Trophoblast cell (in vitro differentiated cells and primary cell): Measurements from ENCODE around the gene ASIC5.

Experiments used
- DNase-seq, 2 donors: peaks; one replicate each; pipeline ENCODE4 v3.0.0-alpha.2; 2016
- H2AFZ ChIP-seq: 2 replicates; pipeline ENCODE4 v1.6.1; 2013; ENCODE audit warnings: low read length, moderate library complexity, mild to moderate bottlenecking; ENCODE audit not compliant: insufficient read depth, poor library complexity
- H2AK5ac ChIP-seq: 2 replicates; pipeline ENCODE4 v1.6.1; 2013; ENCODE audit warnings: mild to moderate bottlenecking, low read length
- H2BK120ac ChIP-seq: 2 replicates; pipeline ENCODE4 v1.6.1; 2013; ENCODE audit warnings: low read length, mild to moderate bottlenecking, moderate library complexity; ENCODE audit not compliant: insufficient read depth, poor library complexity
- H2BK12ac ChIP-seq: 2 replicates; pipeline ENCODE4 v1.6.1; 2013; ENCODE audit warnings: mild to moderate bottlenecking, low read length, moderate library complexity
- H2BK5ac ChIP-seq: 2 replicates; pipeline ENCODE4 v1.6.1; 2013; ENCODE audit warnings: low read length, low read depth, moderate library complexity, mild to moderate bottlenecking; ENCODE audit not compliant: poor library complexity
- H3K14ac ChIP-seq: 2 replicates; pipeline ENCODE4 v1.6.1; 2013; ENCODE audit warnings: mild to moderate bottlenecking, low read length
- H3K18ac ChIP-seq: 2 replicates; pipeline ENCODE4 v1.6.1; 2013; ENCODE audit warnings: mild to moderate bottlenecking, low read length
- H3K23ac ChIP-seq: 2 replicates; pipeline ENCODE4 v1.6.1; 2013; ENCODE audit warnings: low read length
- H3K27ac ChIP-seq: 2 replicates; pipeline ENCODE4 v1.5.1; 2013; ENCODE audit warnings: low read depth, mild to moderate bottlenecking, inconsistent platforms, low read length, moderate library complexity
- H3K27me3 ChIP-seq: 2 replicates; pipeline ENCODE4 v1.6.1; 2013; ENCODE audit warnings: inconsistent platforms, mild to moderate bottlenecking, low read length, moderate library complexity; ENCODE audit not compliant: insufficient read depth
- H3K36me3 ChIP-seq, 2 experiments: 1 replicate in 1 of 2; 2 replicates in 1 of 2; pipeline ENCODE4 v1.6.1; 2013; ENCODE audit warnings: low read length in 2 of 2, mild to moderate bottlenecking in 2 of 2, moderate library complexity in 1 of 2; ENCODE audit not compliant: insufficient read depth in 2 of 2, control insufficient read depth in 1 of 2
- H3K4ac ChIP-seq: 2 replicates; pipeline ENCODE4 v1.6.1; 2013; ENCODE audit warnings: low read depth, mild to moderate bottlenecking, low read length, moderate library complexity
- H3K4me1 ChIP-seq, 2 experiments: 1 replicate in 1 of 2; 2 replicates in 1 of 2; pipeline ENCODE4 v1.6.1; 2013; ENCODE audit warnings: low read length in 2 of 2, mild to moderate bottlenecking in 2 of 2, moderate library complexity in 1 of 2; ENCODE audit not compliant: insufficient read depth in 2 of 2, control insufficient read depth in 1 of 2
- H3K4me2 ChIP-seq: 2 replicates; pipeline ENCODE4 v1.6.1; 2013; ENCODE audit warnings: inconsistent platforms, mild to moderate bottlenecking, low read length, moderate library complexity
- H3K4me3 ChIP-seq: 2 replicates; pipeline ENCODE4 v1.5.1; 2013; ENCODE audit warnings: mild to moderate bottlenecking, low read depth, low read length, inconsistent platforms
- H3K79me1 ChIP-seq: one replicate; pipeline ENCODE4 v1.6.1; 2013; ENCODE audit warnings: low read length
- H3K79me2 ChIP-seq: 2 replicates; pipeline ENCODE4 v1.6.1; 2013; ENCODE audit warnings: low read length, mild to moderate bottlenecking; ENCODE audit not compliant: control insufficient read depth, insufficient read depth, poor library complexity
- H3K9ac ChIP-seq: 2 replicates; pipeline ENCODE4 v1.6.1; 2013; ENCODE audit warnings: mild to moderate bottlenecking, low read length
- H3K9me3 ChIP-seq: 2 replicates; pipeline ENCODE4 v1.6.1; 2013; ENCODE audit warnings: low read depth, mild to moderate bottlenecking, control low read depth, inconsistent platforms, low read length; ENCODE audit not compliant: insufficient read depth
- H4K12ac ChIP-seq: 2 replicates; pipeline ENCODE4 v1.6.1; 2013; ENCODE audit warnings: low read depth, mild to moderate bottlenecking, low read length, moderate library complexity
- H4K8ac ChIP-seq: 2 replicates; pipeline ENCODE4 v1.6.1; 2013; ENCODE audit warnings: low read depth, mild to moderate bottlenecking, low read length, moderate library complexity
- H4K91ac ChIP-seq: one replicate; pipeline ENCODE4 v1.6.1; 2013; ENCODE audit warnings: low read depth, mild to moderate bottlenecking, low read length, moderate library complexity
- WGBS: extraction: QIAGEN DNeasy Blood & Tissue Kit; methylation state at CpG from one replicate; pipeline ENCODE4 v1.1.7; 2013; ENCODE audit warnings: missing lambda C conversion rate; ENCODE audit not compliant: insufficient read length, insufficient coverage; ENCODE audit errors: extremely low coverage; 5-methylcytosine and 5-hydroxymethylcytosine counted together

ASIC5 gene

DNA sequence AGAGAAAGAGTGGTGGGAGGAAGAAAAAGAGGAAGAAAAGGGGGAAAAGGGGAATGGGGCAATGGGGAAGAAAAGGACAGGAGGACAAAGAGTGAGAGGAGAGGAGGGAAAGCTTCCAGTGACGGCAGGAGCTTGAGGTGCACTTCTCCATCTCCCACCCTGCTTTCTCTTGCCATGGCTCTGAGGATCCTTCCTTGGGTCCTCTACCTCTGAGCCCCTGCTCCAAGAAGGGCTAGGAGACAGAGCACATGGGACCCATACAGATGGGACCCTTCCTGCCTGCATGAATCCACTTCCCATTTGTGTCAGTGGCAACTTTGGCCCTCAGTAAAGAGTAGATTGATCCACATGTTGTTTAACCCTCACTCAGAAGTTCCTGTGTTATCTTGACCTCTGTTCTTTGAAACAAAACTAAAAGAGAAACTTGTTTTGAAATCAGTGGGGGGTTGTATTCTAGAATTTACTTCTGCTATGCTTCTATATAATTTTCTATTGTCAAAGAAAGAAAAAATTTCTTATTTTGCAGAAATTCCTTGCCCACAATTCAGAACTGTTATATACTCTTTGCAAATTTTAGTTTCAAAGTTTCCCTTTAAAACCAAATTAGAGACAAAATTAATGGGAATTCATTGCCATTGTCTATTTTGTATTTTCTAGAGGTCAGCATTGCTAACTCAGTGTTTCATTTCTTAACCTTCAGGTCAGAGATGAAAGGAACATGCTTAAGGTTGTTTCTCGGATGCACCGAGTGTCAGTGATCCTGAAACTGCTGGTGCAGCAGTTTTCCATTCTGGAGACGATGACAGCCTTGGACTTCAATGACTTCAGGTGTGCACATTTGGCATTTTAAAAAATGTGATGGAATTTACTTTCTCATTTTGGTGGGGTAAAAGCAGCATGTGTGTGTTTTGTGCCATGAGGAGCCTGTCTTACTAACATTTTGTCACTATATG is 42.4 kb upstream of the ASIC5 start:
- H3K79me1 ChIP-seq = no peaks in the 10 kb centered on the region
- H3K4me3 ChIP-seq = no peak overlapping the region
- no peaks in the 10 kb centered on the region for H3K9me3 ChIP-seq
- H3K36me3 ChIP-seq = no peaks in the 10 kb centered on the region
- H2BK120ac ChIP-seq = no peak overlapping the region
- H3K79me2 ChIP-seq = no peaks in the 10 kb centered on the region
- H2AFZ ChIP-seq = no peak overlapping the region
- no peak overlapping the region for H3K18ac ChIP-seq
- H4K8ac ChIP-seq = no peak overlapping the region
- H4K91ac ChIP-seq = no peak overlapping the region
- H3K4me1 ChIP-seq = no peaks in the 10 kb centered on the region
- no peak overlapping the region for H2BK12ac ChIP-seq
- no peak overlapping the region for H3K27ac ChIP-seq
- no peak overlapping the region for H3K4me2 ChIP-seq
- H3K4ac ChIP-seq = no peak overlapping the region
- no peak overlapping the region for H2BK5ac ChIP-seq
- no peak overlapping the region for H3K23ac ChIP-seq
- H3K14ac ChIP-seq = no peak overlapping the region
- H2AK5ac ChIP-seq = no peak overlapping the region
- no peaks in the 10 kb centered on the region for H3K27me3 ChIP-seq
- no peak overlapping the region for H4K12ac ChIP-seq
- no peak overlapping the region for H3K9ac ChIP-seq
- no peak for DNase-seq
- WGBS = no CpG with 5 or more reads among the region's 4 CpGs

GRCh38 chr4:155907556-155907955 is 41.5 kb upstream of the ASIC5 start:
- no peaks in the 10 kb centered on the region for H3K36me3 ChIP-seq
- no peak overlapping the region for H2BK12ac ChIP-seq
- no peak overlapping the region for H4K8ac ChIP-seq
- no peak overlapping the region for H3K18ac ChIP-seq
- no peaks in the 10 kb centered on the region for H3K4me1 ChIP-seq
- no peak overlapping the region for H2BK5ac ChIP-seq
- no peak overlapping the region for H3K4ac ChIP-seq
- no peak overlapping the region for H2AFZ ChIP-seq
- WGBS = no CpG with 5 or more reads among the region's 1 CpG
- H3K9ac ChIP-seq = no peak overlapping the region
- H3K23ac ChIP-seq = no peak overlapping the region
- no peak overlapping the region for H2BK120ac ChIP-seq
- H3K27ac ChIP-seq = no peak overlapping the region
- H3K27me3 ChIP-seq = no peaks in the 10 kb centered on the region
- no peak overlapping the region for H3K14ac ChIP-seq
- no peak overlapping the region for H3K4me2 ChIP-seq
- H3K4me3 ChIP-seq = no peak overlapping the region
- no peak overlapping the region for H4K12ac ChIP-seq
- no peaks in the 10 kb centered on the region for H3K79me1 ChIP-seq
- no peaks in the 10 kb centered on the region for H3K9me3 ChIP-seq
- no peak for DNase-seq
- H2AK5ac ChIP-seq = no peak overlapping the region
- H4K91ac ChIP-seq = no peak overlapping the region
- H3K79me2 ChIP-seq = no peaks in the 10 kb centered on the region

- H3K4me2 ChIP-seq = no peak overlapping the region
- H2AK5ac ChIP-seq = no peak overlapping the region
- no peak overlapping the region for H3K27ac ChIP-seq
- H3K23ac ChIP-seq = no peak overlapping the region
- no peak for DNase-seq
- no peak overlapping the region for H4K91ac ChIP-seq
- H3K9me3 ChIP-seq = no peaks in the 10 kb centered on the region
- no peaks in the 10 kb centered on the region for H3K27me3 ChIP-seq
- no peak overlapping the region for H3K18ac ChIP-seq
- H3K14ac ChIP-seq = no peak overlapping the region
- no peaks in the 10 kb centered on the region for H3K36me3 ChIP-seq
- no peaks in the 10 kb centered on the region for H3K79me2 ChIP-seq
- H2BK5ac ChIP-seq = no peak overlapping the region
- H3K79me1 ChIP-seq = no peaks in the 10 kb centered on the region
- no CpG with 5 or more reads among the region's 6 CpGs for WGBS
- H2BK12ac ChIP-seq = no peak overlapping the region
- no peaks in the 10 kb centered on the region for H3K4me1 ChIP-seq
- H2BK120ac ChIP-seq = no peak overlapping the region
- H3K4me3 ChIP-seq = no peak overlapping the region
- no peak overlapping the region for H4K8ac ChIP-seq
- H3K9ac ChIP-seq = no peak overlapping the region
- no peak overlapping the region for H3K4ac ChIP-seq
- no peak overlapping the region for H2AFZ ChIP-seq
- H4K12ac ChIP-seq = no peak overlapping the region
These were observed 40.6 kb upstream of the ASIC5 start for GRCh38 chr4:155906554-155907247.

DNA sequence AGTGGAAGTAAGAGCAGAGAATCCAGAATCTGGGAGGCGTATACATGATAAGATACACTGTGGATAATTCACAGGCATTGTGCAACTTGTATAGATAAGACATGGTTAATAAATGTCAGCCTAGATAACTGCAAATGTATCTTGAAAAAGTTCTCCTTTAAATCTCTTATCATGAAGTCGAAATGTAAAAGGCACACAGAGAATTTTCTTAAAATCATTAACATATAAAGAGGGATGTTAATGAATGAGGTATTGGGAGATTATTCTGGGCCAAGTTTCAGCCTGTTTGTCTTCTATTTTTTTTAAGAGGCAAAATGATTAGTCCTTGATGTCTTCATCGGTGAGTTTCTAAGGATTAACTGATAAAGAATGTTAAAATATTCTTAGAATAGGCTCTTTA is 38.3 kb upstream of the ASIC5 start:
- H4K8ac ChIP-seq = no peak overlapping the region
- H3K9ac ChIP-seq = no peak overlapping the region
- H3K23ac ChIP-seq = no peak overlapping the region
- WGBS = no CpG with 5 or more reads among the region's 3 CpGs
- H3K36me3 ChIP-seq = no peaks in the 10 kb centered on the region
- H3K27ac ChIP-seq = no peak overlapping the region
- no peaks in the 10 kb centered on the region for H3K79me2 ChIP-seq
- no peak overlapping the region for H3K14ac ChIP-seq
- H3K4me1 ChIP-seq = no peaks in the 10 kb centered on the region
- H2BK5ac ChIP-seq = no peak overlapping the region
- H3K18ac ChIP-seq = no peak overlapping the region
- H3K4me2 ChIP-seq = no peak overlapping the region
- H2BK12ac ChIP-seq = no peak overlapping the region
- no peak overlapping the region for H3K4me3 ChIP-seq
- H3K27me3 ChIP-seq = no peaks in the 10 kb centered on the region
- no peak overlapping the region for H4K12ac ChIP-seq
- no peak overlapping the region for H2AK5ac ChIP-seq
- H2BK120ac ChIP-seq = no peak overlapping the region
- H3K79me1 ChIP-seq = no peaks in the 10 kb centered on the region
- no peak for DNase-seq
- no peaks in the 10 kb centered on the region for H3K9me3 ChIP-seq
- no peak overlapping the region for H3K4ac ChIP-seq
- no peak overlapping the region for H4K91ac ChIP-seq
- no peak overlapping the region for H2AFZ ChIP-seq
